DND-41 (cell line): ENCODE data around the gene MXD4.

Source experiments
- EZH2 ChIP-seq: IDR thresholded peaks from 3 replicates; pipeline ENCODE4 v1.6.1; 2012; ENCODE audit warnings: borderline replicate concordance, low read depth, mild to moderate bottlenecking, moderate library complexity, low read length, inconsistent platforms; ENCODE audit not compliant: severe bottlenecking
- TF ChIP-seq, protein P1 (sequence below): IDR thresholded peaks from 2 replicates; pipeline ENCODE4 v1.5.1; 2012; ENCODE audit warnings: borderline replicate concordance, low read length, moderate library complexity, mild to moderate bottlenecking; ENCODE audit not compliant: poor library complexity, severe bottlenecking; ENCODE audit errors: extremely low read depth

DNA sequence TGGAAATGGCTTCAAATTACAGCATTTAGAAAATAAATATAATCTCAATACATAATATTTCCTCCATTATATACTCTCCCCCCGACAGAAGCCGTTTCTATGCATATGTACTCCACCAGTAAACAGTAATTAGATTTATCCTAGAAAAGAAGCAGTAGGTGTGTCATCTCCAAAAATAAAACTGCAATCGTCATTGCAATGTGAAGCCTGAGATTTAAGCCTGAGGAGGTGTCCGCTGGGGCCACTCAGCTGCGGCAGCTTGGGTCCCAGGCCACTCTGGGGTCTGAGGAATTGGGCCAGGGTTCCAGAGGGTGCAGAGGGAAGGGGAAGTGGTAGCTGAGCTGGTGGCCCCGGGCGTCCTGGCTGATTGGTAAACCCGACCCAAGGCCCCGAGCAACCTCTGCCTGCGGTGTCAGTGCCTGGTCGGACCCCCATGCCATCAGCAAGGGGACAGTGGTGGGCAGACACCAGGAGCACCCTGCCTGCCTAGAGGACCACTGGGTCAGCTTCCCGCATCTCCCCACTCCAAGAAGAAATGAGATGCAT, 7.8 kb upstream of the MXD4 start:
- TF ChIP-seq, protein P1, sequence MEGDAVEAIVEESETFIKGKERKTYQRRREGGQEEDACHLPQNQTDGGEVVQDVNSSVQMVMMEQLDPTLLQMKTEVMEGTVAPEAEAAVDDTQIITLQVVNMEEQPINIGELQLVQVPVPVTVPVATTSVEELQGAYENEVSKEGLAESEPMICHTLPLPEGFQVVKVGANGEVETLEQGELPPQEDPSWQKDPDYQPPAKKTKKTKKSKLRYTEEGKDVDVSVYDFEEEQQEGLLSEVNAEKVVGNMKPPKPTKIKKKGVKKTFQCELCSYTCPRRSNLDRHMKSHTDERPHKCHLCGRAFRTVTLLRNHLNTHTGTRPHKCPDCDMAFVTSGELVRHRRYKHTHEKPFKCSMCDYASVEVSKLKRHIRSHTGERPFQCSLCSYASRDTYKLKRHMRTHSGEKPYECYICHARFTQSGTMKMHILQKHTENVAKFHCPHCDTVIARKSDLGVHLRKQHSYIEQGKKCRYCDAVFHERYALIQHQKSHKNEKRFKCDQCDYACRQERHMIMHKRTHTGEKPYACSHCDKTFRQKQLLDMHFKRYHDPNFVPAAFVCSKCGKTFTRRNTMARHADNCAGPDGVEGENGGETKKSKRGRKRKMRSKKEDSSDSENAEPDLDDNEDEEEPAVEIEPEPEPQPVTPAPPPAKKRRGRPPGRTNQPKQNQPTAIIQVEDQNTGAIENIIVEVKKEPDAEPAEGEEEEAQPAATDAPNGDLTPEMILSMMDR: no peak
- no peak for TF ChIP-seq EZH2
